GM06990 (cell line): ENCODE measurements around the gene ERFL.

Source experiments
- DNase-seq: peaks from one replicate; pipeline ENCODE4 v3.0.0-alpha.2; 2011; ENCODE audit not compliant: insufficient read length; ENCODE audit errors: extremely low read depth
- H3K27me3 ChIP-seq: replicated peaks from 2 replicates; pipeline ENCODE4 v1.6.0; 2011; ENCODE audit warnings: low read length; ENCODE audit not compliant: control insufficient read depth, insufficient read depth
- H3K36me3 ChIP-seq: 2 replicates; pipeline ENCODE4 v1.5.1; 2011; ENCODE audit warnings: low read length; ENCODE audit not compliant: control insufficient read depth, insufficient read depth
- H3K4me3 ChIP-seq: replicated peaks from 2 replicates; pipeline ENCODE4 v1.5.1; 2011; ENCODE audit warnings: low read depth, mild to moderate bottlenecking, control low read depth, low read length
- TF ChIP-seq, protein P1 (sequence below): IDR thresholded peaks from 2 replicates; pipeline ENCODE4 v1.5.1; 2011; ENCODE audit warnings: low read length, control low read depth, mild to moderate bottlenecking, inconsistent platforms; ENCODE audit not compliant: insufficient read depth, poor library complexity, severe bottlenecking

Gene ERFL

DNA sequence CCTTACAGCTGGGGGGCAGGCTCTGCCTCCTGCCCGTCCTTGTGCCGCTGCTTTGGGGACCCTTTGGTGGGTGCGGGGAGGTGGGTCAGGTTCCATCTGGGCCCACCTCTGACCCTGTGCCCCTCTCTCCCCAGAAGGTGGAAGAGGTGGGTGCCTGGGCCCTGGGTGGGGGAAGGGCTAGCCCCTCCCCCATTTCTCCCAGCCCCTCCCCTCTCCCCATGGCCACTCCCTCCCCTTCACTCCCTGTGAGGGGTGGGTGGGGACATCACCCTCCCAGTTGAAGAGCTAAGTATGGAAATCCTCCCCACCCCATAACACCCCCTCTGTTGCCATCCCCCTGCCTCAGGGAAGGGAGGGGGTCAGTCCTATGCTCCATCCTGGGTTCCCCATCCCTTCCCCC lies 31.1 kb downstream of the ERFL start:
- Histone ChIP-seq H3K4me3 (no peak overlapping the region), H3K36me3 (peaks cover 41% of the 10 kb centered on the region), H3K27me3 (no peaks in the 10 kb centered on the region)
- DNase-seq, result no peak
- TF ChIP-seq, protein P1, sequence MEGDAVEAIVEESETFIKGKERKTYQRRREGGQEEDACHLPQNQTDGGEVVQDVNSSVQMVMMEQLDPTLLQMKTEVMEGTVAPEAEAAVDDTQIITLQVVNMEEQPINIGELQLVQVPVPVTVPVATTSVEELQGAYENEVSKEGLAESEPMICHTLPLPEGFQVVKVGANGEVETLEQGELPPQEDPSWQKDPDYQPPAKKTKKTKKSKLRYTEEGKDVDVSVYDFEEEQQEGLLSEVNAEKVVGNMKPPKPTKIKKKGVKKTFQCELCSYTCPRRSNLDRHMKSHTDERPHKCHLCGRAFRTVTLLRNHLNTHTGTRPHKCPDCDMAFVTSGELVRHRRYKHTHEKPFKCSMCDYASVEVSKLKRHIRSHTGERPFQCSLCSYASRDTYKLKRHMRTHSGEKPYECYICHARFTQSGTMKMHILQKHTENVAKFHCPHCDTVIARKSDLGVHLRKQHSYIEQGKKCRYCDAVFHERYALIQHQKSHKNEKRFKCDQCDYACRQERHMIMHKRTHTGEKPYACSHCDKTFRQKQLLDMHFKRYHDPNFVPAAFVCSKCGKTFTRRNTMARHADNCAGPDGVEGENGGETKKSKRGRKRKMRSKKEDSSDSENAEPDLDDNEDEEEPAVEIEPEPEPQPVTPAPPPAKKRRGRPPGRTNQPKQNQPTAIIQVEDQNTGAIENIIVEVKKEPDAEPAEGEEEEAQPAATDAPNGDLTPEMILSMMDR, result no peak

DNA sequence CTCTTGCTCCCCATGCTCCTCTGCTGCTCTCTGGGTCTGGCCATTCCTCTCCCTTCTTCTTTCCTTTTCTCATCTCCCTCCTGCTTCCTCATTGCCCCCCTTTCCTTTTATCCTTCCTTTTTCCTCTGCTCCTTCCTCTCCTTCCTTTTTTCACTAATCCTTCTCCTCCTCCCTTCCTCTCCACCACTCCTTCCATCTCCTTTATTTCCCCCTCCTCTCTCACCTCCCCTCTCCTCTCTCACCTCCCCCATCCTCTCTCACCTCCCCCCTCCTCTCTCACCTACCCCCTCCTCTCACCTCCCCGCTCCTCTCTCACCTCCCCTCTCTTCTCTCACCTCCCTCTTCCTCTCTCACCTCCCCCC lies 31.7 kb downstream of the ERFL start:
- no peak overlapping the region for H3K4me3 ChIP-seq
- no peak for DNase-seq
- H3K36me3 ChIP-seq, result peaks cover 40% of the 10 kb centered on the region
- TF ChIP-seq, protein P1, result no peak
- no peaks in the 10 kb centered on the region for H3K27me3 ChIP-seq

DNA sequence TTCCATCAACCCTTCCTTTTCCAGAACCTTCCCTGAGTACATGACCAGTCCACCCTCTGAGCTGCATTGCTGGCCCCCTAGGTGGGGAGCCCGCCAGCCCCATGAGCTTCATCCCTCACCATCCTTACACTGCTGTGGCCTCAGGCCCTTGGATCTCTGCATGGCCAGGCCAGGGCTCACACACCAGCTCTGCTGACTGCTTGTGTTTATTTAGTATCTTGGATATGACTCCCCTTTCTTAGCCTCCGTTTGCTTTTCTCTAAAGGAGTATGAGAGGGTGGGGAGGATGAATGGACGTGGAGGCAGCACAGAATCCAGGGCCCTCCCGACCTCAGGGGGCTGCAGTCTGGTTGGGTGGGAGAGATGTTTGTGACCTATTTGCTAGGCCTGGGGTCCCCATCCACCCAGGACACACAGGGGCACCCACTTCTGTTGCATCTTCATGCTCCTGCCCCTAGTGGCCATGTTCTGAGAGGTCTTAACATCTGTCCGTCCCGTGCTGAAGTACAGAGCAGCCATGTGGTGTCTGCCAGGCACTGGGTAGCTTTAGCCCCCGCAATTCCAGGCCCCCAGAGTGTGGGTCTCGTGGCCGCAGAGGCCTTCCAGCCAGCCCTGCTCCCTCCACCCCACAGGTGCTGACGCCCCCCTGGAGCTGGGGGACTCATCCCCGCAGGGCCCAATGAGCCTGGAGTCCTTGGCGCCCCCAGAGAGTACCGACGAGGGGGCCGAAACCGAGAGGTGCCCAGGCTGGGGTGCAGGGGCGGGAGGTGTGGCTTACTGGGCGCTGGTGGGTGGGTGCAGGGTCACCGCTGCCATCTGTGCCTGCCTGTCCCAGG lies 32.3 kb downstream of the ERFL start:
- H3K36me3 ChIP-seq, result peaks cover 39% of the 10 kb centered on the region
- no peak for DNase-seq

DNA sequence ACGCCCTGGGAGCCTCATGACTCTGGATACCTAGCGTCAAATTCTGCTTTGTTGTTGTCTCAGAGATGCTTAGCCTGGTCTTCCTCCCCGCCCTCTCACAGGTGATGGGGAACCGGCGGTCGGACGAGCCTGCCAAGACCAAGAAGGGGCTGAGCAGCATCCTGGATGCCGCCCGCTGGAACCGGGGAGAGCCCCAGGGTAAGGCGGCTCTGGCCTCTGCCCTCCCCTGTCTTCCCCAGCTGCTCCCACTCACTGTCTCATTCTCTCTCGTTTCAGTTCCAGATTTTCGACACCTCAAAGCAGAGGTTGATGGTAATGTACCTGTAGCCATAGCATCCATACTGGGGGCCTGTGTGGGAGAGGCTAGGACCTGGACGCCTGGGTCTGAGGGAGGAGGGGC lies 33.9 kb downstream of the ERFL start:
- peaks cover 39% of the 10 kb centered on the region for H3K36me3 ChIP-seq

More for the DNA sequence above, 32.3 kb downstream of the ERFL start:
- TF ChIP-seq, protein P1, result peak; percentile 47
- no peaks in the 10 kb centered on the region for H3K27me3 ChIP-seq
- H3K4me3 ChIP-seq, result no peak overlapping the region

DNA sequence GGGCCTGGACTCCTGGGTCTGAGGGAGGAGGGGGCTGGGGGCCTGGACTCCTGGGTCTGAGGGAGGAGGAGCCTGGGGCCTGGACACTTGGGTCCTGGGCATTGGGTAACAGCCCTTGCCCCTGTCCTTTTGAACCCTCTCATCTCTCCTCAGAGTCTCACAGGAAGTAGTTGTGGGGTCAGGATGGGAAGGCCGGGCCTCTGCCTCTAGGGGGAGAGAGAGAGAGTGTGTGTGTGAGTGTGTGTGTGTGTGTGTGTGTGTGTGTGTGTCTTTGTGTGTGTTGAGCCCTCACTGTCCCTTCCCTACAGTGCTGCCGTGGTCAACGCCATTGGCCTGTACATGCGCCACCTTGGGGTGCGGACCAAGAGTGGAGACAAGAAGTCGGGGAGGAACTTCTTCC lies 34.4 kb downstream of the ERFL start:
- DNase-seq, result no peak
- H3K36me3 ChIP-seq, result peaks cover 44% of the 10 kb centered on the region
- no peak overlapping the region for H3K4me3 ChIP-seq
- H3K27me3 ChIP-seq, result no peaks in the 10 kb centered on the region
- TF ChIP-seq, protein P1, result peak; percentile 33

More for the DNA sequence above, 33.9 kb downstream of the ERFL start:
- TF ChIP-seq, protein P1, result no peak
- Histone ChIP-seq H3K4me3 (no peak overlapping the region), H3K27me3 (no peaks in the 10 kb centered on the region)
- DNase-seq, result no peak
